K562 treated with DMSO at 1 percent for 4 hours (cell line): ENCODE results near the gene ADIPOR1. TPM values are rescaled to one million over a fixed set of nuclear protein-coding genes. Genes with fewer than 3 reads are reported as not detected.

Experiments used
- total RNA-seq: library from RNA; unstranded; fragments of 300-600 nt; gene quantifications from 2 replicates; pipeline ENCODE4 v1.2.3, GENCODE V29; 2022; ENCODE audit not compliant: insufficient read depth

The ADIPOR1 gene
- total RNA-seq: 104 and 111 TPM in 2 replicates

GRCh38 chr1:202957733-202958543 is at the start of gene ADIPOR1:
Gene ADIPOR1 (minus strand): TSS chr1:202958312. CDS start chr1:202951070, 7,242 bp downstream.

GRCh38 chr1:203006948-203007871 is 49.1 kb upstream of the ADIPOR1 start, which contains the start of gene TMEM183A:
Gene TMEM183A (plus strand): TSS chr1:203007374. CDS start chr1:203007466, 92 bp downstream.

GRCh38 chr1:202926581-202927491 is 31.3 kb downstream of the ADIPOR1 start, which contains the start of gene KLHL12:
Gene KLHL12 (minus strand): TSS chr1:202927234. CDS start chr1:202925162, 2,072 bp downstream.

Other genes with a start within 250 kb of the ADIPOR1 start
- not detected in 2 replicates for gene SYT2, start 247.9 kb downstream of the ADIPOR1 start, total RNA-seq
- gene KDM5B, start 149.9 kb downstream of the ADIPOR1 start, total RNA-seq: 22.2 and 23.9 TPM in 2 replicates
- gene PCAT6, start 147.4 kb downstream of the ADIPOR1 start, total RNA-seq: 2.8 TPM in 1 of 2 replicates, not detected in the other
- 12.4 and 19.4 TPM in 2 replicates for gene RABIF, start 69.2 kb downstream of the ADIPOR1 start, total RNA-seq
- gene KLHL12, start 31.1 kb downstream of the ADIPOR1 start, total RNA-seq: 17.4 and 19.4 TPM in 2 replicates
- 33.2 and 34.9 TPM in 2 replicates for gene CYB5R1, start 8.9 kb upstream of the ADIPOR1 start, total RNA-seq
- gene TMEM183A, start 49.1 kb upstream of the ADIPOR1 start, total RNA-seq: 68.4 and 76.7 TPM in 2 replicates
- gene PPFIA4, start 68.2 kb upstream of the ADIPOR1 start, total RNA-seq: 1.2 and 3.1 TPM in 2 replicates
- gene MYOG, start 127.7 kb upstream of the ADIPOR1 start, total RNA-seq: not detected in 2 replicates
- not detected in 2 replicates for gene ADORA1, start 169.4 kb upstream of the ADIPOR1 start, total RNA-seq
- gene MYBPH, start 217.5 kb upstream of the ADIPOR1 start, total RNA-seq: not detected in 2 replicates
- 0.75 TPM in 1 of 2 replicates, not detected in the other for gene CHI3L1, start 228.4 kb upstream of the ADIPOR1 start, total RNA-seq